ENCODE measurements around the gene PRKD1.
"Not testable (repeated sequence)": the region's sequence is repeated elsewhere in the genome, so short reads cannot be mapped to it uniquely, and the experiment has no call there.

Gene PRKD1

DNA sequence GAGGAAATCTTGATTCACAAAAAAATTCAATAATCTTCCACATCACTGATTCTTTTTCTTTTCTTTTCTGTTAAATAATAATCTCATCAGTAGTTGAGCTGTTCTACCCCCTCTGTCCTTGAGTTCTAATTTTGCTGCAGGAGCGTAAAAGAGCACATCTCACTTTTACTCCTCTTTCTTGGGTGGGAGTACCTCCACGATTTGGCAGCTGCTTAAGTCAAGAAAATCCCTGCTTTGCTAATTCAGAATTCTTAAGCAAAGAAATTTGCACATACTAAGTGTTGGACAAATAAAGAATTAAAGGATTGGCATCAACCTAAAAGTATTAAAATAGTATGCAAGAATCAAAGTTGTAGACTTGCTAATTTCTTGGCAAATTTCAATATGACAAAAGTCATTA is 128.8 kb downstream of the PRKD1 start:
- no peak for DNase-seq (ENCODE audit: low spot score)

DNA sequence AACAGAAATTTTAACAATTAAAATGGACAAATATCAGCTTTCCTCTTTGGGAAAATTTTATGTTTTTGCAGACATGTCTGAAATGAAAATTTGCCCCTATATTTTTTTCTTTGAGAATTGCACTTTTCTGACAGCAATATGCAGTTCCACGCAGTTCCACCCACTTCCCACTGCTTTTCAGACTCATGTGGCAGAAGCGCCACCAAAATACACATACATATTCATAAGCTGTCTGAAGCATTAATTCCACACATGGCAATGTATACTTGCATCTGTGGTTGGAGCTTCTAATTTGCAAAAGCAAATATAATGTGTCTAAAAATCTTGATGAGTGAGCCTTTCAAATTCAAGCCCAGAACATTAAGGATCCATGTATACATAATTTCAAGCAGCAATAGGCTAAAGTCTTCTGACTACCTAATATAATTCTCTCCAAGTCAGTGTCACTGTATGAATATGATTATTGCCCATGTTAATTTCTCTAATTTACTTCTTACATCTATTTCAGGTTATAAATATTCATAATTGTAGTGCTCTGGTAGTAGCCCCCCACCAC is 129.5 kb downstream of the PRKD1 start:
- DNase-seq (ENCODE audit: low spot score): no peak

GRCh38 chr14:29796853-29797252 is 130.8 kb downstream of the PRKD1 start:
- DNase-seq (ENCODE audit: low spot score): no peak

GRCh38 chr14:29789475-29789874 is 138.2 kb downstream of the PRKD1 start:
- DNase-seq (ENCODE audit: low spot score): no peak

GRCh38 chr14:29788093-29788492 is 139.6 kb downstream of the PRKD1 start:
- DNase-seq (ENCODE audit: low spot score): no peak

GRCh38 chr14:29783556-29783955 is 144.1 kb downstream of the PRKD1 start:
- no peak for DNase-seq (ENCODE audit: low spot score)

DNA sequence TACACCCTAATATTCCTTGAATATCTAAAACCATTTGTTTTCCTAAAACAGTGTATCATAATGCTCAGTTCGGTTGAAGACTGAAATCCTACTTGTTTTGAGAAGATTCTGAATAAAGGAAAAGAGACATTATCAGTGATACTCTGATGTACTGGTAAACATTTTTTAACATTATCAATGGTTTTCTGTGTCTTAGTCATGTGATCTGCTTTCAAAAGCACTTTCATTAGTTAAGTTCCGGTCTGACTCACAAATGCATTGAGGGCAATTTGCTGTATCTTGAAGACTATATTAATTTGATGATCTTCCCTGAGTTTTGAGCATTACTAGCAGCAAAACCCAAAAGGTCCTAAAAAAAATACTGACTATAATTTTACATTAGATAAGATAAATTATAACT is 145.6 kb downstream of the PRKD1 start:
- DNase-seq (ENCODE audit: low spot score): no peak

- not testable (repeated sequence) for DNase-seq (ENCODE audit: low spot score)
Observed at GRCh38 chr14:29777142-29777541, 150.5 kb downstream of the PRKD1 start.

GRCh38 chr14:29773990-29774389 is 153.7 kb downstream of the PRKD1 start:
- DNase-seq (ENCODE audit: low spot score): no peak

DNA sequence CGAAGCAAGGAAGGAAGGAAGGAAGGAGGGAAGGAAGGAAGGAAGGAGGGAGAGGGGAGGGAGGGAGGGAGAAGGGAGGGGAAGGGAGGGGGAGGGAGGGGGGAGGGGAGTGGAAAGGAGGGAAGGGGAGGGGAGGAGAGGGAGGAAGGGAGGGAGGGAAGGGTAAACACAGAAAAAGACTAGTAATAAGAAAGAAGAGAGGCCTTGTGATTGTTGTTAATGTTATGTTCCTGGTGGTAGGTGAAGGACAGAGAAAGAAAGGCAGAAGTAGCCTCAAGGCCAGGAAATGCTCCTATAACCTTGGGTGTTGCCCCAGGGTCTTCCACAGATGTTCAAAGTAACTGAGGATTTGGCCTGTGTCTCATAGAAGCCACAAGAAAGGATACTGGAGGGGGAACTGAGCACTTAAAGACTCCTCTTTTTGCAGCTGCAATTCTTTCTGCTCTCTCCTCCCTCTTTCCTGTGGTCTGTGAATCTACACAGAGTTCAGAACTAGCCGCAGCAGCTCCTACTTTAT is 164.2 kb downstream of the PRKD1 start:
- DNase-seq (ENCODE audit: low spot score): no peak

GRCh38 chr14:29759521-29760340 is 167.9 kb downstream of the PRKD1 start:
- no peak for DNase-seq (ENCODE audit: low spot score)

DNA sequence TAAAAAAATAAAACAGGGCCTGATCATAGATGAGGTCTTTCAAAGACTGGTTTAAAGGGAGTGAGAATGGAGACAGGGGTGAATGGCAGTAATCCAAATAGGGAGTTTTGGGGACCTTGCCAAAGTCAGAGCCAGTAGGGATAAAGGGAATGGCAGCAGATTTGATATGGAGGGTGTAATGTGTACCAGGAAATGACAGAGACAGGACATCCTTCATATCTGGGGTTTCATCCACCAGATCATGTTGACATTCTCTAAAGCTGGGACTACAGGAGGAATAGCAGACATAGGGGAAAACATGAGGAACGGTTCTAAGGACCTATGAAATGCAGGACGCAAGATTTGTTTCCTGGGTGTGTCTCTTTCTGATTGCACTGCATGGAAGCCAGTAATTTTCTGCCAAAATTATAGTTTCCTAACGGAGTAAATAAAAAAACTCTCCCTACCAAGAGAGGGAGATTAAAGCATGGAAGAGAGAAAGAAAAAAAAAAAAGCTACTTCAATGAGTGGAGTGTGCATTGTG is 169.9 kb downstream of the PRKD1 start:
- no peak for DNase-seq (ENCODE audit: low spot score)

DNA sequence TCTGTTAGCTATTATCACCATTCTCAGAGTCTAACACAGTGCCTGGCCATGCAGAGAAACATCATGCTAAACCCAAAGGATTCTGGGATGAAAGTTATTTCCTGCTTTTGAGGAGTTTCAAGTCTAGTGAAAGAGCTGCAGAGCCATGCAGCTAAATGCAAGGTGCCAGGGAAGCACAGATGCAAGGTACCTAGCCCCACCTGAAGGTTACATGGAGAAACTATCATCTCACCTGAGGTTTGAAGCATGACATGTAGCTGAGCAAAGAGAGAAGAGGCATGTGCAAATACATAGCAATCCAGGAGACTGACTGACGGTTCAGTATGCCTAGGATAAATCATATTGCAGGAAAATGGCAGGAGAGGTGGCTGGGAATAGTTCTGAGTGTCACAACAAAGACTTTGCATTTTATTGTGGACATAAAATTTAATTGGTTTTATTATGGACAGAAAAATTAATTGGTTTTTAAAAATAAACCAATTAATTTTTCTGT is 170.4 kb downstream of the PRKD1 start:
- no peak for DNase-seq (ENCODE audit: low spot score)

GRCh38 chr14:29756019-29756385 is 171.6 kb downstream of the PRKD1 start:
- DNase-seq (ENCODE audit: low spot score): no peak

DNA sequence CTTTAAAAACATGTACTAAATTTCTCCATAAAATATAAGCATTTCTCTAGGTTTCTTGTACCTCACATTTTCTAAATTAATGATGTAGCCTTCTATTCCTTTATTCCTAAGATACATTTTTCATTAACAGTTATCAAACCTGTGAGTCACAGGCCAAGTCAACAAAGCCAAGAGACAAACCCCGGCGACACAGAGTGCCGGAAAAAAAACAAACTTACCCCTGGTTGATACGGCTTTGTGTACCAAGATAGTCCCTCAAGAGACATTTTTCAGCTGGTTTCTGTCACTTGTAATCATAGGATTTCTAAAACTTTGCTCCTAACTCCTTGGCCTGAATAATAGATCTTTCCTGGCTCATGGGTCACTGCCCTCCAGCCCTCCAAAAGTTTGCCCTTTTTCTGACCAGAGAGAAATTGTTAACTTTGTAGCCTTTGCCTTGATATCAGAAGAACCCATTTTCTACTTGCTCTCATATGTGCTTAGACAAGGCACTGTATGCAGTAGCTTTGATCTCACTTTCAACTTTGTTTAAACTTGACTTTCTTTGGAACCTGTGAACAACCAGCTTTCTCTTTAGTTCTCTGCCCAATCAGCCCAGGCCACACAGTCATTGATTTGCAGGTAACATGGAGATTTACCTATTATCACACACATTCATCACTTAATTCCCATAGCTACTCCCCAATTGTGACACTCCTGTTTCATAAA is 172.2 kb downstream of the PRKD1 start:
- DNase-seq (ENCODE audit: low spot score): no peak

DNA sequence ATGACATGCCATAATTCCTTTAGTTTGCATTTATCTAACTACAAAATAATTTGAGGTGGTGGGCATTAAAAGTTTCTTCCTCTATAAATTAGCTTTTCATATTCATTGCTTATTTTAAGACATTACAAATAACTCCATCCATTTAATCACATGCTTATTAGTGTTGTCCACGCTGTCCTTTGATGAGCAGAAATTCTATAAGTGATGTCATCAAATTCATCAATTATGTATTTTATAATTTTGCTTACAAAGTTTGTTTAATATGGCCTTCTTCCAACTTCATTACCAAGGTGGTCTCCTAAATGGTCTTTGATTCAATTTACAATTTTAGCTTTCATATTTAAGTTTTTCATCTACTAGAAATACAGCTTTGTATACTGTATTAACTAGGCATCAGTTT is 173.5 kb downstream of the PRKD1 start:
- no peak for DNase-seq (ENCODE audit: low spot score)

DNA sequence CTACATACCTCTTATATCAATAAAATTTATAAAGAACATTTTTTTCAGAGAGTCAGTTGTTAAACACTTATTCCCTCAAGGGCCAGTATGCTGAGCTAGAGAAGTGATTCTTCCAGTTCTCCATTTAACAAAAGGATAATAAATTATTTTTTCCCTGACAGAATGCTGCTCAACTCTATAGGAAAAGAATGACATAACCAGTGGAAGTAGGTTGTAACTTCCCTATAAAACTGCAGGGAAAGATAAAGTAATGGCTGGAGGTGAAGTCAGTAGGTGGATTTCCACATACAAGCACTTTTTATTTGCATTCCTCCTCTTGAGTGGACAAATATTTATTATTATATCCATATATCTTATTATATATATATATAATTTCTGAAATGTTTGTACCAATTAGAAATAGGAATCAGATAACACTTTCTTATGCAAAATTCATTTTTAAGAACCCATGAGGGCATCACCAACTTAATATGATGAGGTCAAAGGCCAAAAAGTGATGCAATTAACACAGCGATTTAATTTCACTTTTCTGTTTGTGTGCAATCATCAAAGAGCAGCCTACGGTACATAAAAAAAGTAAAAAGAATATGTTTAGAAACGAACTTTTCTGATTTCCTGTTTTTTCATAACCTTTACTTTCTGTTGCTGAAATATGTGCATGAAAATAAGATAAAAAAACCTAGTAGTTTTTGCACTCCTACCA is 175.3 kb downstream of the PRKD1 start:
- no peak for DNase-seq (ENCODE audit: low spot score)

- no peak for DNase-seq (ENCODE audit: low spot score)
Observed at GRCh38 chr14:29749829-29750228, 177.8 kb downstream of the PRKD1 start.

- no peak for DNase-seq (ENCODE audit: low spot score)
Observed at GRCh38 chr14:29749327-29749726, 178.3 kb downstream of the PRKD1 start.

- DNase-seq (ENCODE audit: low spot score): no peak
Observed at GRCh38 chr14:29745863-29746262, 181.8 kb downstream of the PRKD1 start.

GRCh38 chr14:29743531-29743930 is 184.1 kb downstream of the PRKD1 start:
- no peak for DNase-seq (ENCODE audit: low spot score)

- no peak for DNase-seq (ENCODE audit: low spot score)
Observed at GRCh38 chr14:29741909-29742401, 185.7 kb downstream of the PRKD1 start.
